NCI-H1105 (cell line): ENCODE measurements around the gene HEATR9.
A peak's percentile ranks its signal among the peaks of the same experiment; 100 is the strongest.

ENCODE experiments used
- DNase-seq: peaks from one replicate; lab custom pipeline; 2025; lab: John Stamatoyannopoulos, UW

The HEATR9 gene

DNA sequence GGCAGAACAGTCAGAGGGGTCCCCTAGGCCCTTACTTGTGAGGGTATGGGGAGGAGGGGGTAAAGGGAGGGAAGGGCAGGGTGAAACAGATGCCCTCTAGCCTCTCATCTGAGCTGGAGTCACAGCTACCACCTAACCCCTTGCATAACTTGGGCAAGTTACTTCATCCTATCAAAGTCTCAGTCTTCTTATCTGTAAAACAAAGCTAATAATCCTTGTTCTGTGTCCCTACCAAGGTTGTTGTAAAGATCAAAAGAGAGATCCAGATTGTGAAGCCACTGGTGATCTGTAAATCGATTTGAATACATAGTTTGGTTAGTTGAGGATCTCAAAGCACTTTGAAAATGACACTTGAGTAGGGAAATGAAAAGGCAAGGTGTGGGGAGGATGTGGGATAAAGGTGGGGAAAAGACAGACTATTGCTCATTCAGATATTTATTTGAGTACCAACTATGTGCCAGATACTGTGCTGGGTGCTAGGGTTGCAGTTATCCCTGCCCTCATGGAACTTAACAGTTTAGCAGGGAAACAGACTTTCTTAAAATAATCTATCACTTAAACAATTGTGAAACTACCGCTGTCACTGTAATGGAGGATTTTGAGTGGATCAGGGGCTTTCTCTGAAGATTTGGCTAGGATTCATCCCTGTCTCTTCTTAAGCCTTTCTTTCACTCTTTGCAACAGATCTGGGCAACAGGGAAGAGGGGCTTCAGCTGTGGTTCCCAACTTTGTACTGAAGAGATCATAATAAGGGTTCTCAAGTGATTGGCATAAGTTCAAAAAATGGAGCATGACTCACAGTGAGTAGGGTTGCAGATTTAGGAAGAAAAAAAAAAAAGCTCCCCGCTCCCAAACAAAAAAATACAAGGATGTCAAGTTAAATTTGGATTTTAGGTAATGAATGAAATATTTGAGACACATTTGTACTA is 3.0 kb downstream of the HEATR9 start:
- no peak for DNase-seq

- no peak for DNase-seq
Measured at GRCh38 chr17:35864853-35865252, 3.8 kb downstream of the HEATR9 start.

GRCh38 chr17:35856603-35857002 is 12.1 kb downstream of the HEATR9 start:
- no peak for DNase-seq

- DNase-seq: no peak
Measured at GRCh38 chr17:35855965-35856364, 12.7 kb downstream of the HEATR9 start.

GRCh38 chr17:35849469-35850348 is 19.0 kb downstream of the HEATR9 start:
- DNase-seq: peak; percentile 34

GRCh38 chr17:35847633-35848373 is 20.9 kb downstream of the HEATR9 start:
- no peak for DNase-seq

DNA sequence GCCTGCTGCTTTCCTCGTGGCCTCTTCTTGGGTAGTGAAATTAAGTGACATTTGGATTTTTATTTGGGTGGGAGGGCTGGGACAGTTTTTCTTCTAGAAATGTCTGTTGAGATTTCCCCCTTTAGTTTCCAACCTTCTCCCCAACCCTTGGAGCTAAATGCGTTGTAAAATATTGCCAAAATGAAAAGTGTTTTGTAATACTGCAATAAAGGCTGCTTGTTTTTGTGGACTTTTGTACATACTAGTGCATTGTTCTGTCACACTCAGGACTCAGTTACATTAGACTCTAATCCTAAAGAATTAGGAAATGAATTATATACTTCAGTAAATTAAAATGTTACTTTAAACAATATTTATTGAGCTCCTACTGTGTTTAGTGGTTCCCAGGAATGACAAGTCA is 21.7 kb downstream of the HEATR9 start:
- DNase-seq: no peak

DNA sequence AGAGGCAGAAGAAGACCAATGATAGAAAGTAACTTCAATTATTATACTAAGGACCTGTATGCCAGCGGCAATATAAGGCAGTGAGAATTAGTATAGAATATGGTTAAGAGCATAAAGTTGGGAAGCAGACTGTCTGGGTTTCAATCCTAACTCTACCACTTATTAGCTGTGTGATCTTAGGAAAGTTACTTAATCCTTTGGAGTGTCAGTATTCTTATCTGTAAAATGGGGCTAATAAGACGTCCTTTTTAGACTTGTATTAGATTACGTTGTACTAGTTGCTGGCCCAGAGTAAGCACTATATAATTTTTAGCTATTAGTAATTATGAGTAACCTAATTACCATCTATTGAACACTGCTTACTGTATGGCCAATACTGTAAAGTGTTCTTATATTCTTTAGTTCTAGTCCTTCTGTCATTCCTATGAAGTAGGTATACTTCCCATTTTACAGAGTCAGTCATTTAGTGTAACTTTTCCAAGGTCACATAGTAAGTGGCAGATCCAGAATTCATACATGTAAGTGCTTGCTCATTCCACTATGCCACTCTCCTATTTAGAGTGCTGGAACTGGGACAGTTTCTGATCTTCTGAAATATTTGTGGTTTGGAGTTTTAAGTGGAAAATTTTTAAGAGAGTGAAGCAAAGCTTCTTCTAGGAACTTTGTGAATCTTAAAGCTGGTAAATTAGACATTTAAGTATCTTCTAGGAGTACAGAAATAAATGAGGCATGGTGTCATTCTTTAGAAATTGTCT is 22.5 kb downstream of the HEATR9 start:
- DNase-seq: no peak

- DNase-seq: no peak
Measured at GRCh38 chr17:35844547-35844946, 24.1 kb downstream of the HEATR9 start.

GRCh38 chr17:35843698-35844097 is 25.0 kb downstream of the HEATR9 start:
- no peak for DNase-seq

DNA sequence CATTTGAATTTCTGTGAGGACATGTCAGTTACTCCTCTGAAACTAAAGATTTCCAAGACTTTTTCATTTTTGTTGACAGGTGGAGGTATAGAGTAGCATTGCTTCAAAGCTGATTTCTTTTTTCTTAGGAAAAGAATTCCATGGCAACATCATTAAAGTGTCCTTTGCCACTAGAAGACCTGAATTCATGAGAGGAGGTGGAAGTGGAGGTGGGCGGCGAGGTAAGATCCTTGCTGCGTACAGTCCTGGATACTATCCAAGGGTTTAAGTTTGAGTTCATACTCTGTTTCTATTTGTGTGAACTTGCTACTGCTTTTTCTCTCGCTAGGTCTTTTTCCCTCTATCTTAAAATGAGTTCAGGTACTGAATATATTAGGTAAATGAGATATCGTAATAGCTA is 26.5 kb downstream of the HEATR9 start:
- no peak for DNase-seq

GRCh38 chr17:35841505-35841904 is 27.2 kb downstream of the HEATR9 start:
- no peak for DNase-seq

GRCh38 chr17:35841101-35841500 is 27.6 kb downstream of the HEATR9 start:
- DNase-seq: no peak

- DNase-seq: no peak
Measured at GRCh38 chr17:35825206-35825605, 43.5 kb downstream of the HEATR9 start.

DNA sequence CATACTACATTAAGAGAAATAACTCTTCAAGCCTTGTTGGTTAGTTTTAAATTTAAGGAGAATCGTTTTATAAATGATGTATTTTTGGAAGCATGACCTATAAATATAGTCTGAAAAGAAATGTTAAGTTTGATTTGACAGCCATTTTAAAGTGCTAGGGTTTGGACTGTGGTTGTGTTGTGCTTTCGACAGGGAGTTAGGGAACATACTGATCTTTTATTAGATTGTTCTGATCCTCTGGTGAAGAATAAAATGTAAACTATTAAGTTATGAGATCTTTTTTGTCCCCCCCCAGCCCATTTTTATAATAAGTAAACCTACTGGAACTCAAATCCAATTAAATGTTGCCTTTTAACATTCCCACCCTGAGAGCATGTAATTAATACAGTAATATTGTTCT is 47.4 kb downstream of the HEATR9 start:
- no peak for DNase-seq

DNA sequence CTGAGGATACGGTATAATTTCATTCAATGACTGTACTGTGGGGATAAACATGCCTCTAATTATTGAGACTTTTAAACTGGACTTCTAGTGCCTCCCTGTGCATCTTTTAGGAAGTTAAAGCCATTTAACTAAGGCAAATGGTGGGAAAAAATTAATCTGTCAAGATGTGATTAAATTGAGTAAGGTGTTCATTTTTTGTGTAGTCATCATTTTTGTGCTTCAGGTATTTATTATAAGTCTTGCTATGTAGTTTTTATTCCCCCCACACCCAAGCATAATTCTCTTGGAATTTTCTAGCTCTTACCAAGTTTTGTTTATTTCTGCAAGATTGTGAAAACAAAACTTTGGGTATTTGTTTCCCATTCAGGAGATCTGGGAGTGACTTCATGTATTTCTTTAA is 49.2 kb downstream of the HEATR9 start:
- DNase-seq: no peak

GRCh38 chr17:35817196-35817595 is 51.5 kb downstream of the HEATR9 start:
- no peak for DNase-seq

GRCh38 chr17:35816723-35817122 is 52.0 kb downstream of the HEATR9 start:
- DNase-seq: no peak

DNA sequence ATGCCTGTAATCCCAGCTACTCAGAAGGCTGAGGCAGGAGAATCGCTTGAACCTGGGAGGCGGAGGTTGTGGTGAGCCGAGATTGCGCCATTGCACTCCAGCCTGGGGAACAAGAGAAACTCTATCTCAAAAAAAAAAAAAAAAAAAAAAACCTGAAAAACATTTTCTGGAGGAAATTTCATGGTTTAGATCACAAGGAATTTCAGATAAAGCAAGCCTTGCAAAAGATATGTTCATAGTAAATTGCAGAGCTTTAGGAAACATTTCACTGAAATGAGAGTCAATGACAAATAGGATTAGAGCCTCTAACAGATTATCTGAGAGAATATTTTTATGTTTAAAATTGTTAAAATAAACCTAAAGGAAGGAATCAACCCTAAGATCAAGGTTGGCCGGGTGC is 56.2 kb downstream of the HEATR9 start:
- DNase-seq: no peak

DNA sequence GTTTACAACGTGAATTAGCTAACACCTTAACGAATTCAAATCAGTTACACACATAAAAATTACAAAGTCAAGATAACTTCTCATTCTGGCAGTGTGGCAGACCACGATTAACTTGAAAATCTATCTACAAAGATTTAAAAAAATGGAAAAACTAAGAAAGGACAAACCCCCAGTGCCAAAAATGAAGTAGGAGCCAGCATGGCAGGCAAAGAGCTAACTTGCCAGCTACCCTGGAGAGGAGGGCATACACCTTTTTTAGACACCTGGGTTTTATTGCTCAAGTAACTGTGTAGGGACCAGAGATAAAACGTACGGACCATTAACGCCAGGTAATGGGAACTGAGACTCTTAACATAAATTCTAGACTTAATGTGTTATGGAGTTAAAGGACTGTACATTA is 56.9 kb downstream of the HEATR9 start:
- DNase-seq: no peak

- no peak for DNase-seq
Measured at GRCh38 chr17:35809855-35810461, 58.7 kb downstream of the HEATR9 start.
